Measurements from ENCODE around the gene TBCB.

The TBCB gene

DNA sequence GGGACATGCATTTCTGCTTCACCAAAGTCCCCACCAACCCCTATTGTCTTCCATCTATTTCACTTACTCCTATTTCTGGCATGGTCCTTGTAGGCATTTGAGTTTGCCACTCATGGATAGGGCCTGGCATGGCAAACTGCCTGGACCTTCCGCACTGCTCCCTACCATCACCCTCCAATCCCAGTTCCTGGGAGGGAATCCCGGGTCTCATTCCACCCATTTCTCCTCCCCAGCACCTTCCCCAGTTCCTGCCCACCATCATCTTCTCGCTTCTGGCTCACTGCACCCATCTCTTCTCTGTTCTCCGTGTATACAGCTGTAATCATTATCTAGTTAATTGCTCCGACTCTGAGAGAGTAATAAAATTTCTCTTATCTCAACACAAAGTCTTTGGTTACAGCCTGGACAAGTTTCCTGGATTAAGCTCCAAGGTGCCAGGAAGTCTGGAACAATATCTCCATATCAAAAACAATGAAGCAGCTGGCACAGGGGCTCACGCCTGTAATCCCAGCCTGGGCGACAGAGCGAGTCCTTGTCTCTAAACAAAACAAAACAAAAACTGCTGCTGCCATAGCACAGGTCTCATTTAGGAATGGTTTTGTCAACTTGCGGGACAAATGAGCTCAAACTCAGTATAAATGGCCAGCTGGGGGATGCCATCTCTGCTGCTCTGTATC is 54.0 kb downstream of the TBCB start (continued):
- no peak for TF ChIP-seq ZNF140 (tag by site-specific recombination; IDR thresholded peaks at IDR 0.05)
- no peak for TF ChIP-seq ZNF148 (tag by site-specific recombination; IDR thresholded peaks at IDR 0.05; ENCODE audit: borderline replicate concordance)
- TF ChIP-seq ZNF658 (tag by site-specific recombination; IDR thresholded peaks at IDR 0.05), result no peak
- no peak for TF ChIP-seq ZNF623 (tag by site-specific recombination; IDR thresholded peaks at IDR 0.05)
- no peak for TF ChIP-seq ZNF521 (tag by site-specific recombination; IDR thresholded peaks at IDR 0.05)
- TF ChIP-seq TSHZ1 (tag by site-specific recombination; IDR thresholded peaks at IDR 0.05; ENCODE audit: borderline replicate concordance), result peak; percentile 95; the same call in 1 of the 2 replicates
- TF ChIP-seq SP7 (tag by site-specific recombination; IDR thresholded peaks at IDR 0.05), result peak; percentile 73
- no peak for TF ChIP-seq ZNF701 (tag by site-specific recombination; IDR thresholded peaks at IDR 0.05)
- 0 out of 2 replicates have a peak, but pooled peaks have one; percentile 9 for TF ChIP-seq GLIS1 (tag by site-specific recombination; IDR thresholded peaks at IDR 0.05)
- no peak for TF ChIP-seq ZNF133 (tag by site-specific recombination; IDR thresholded peaks at IDR 0.05)
- TF ChIP-seq ZNF280D (tag by site-specific recombination; IDR thresholded peaks at IDR 0.05), result peak; percentile 56; the same call in 1 of the 2 replicates
- TF ChIP-seq ZNF138 (tag by site-specific recombination; IDR thresholded peaks at IDR 0.05; ENCODE audit: borderline replicate concordance), result no peak
- no peak for TF ChIP-seq ZNF121 (tag by site-specific recombination; IDR thresholded peaks at IDR 0.05)
- TF ChIP-seq ZNF654 (tag by site-specific recombination; IDR thresholded peaks at IDR 0.05; ENCODE audit: low read depth), result no peak
- TF ChIP-seq MZF1 (tag by site-specific recombination; IDR thresholded peaks at IDR 0.05; ENCODE audit: borderline replicate concordance), result peak; percentile 91
- TF ChIP-seq ZNF48 (tag by site-specific recombination; IDR thresholded peaks at IDR 0.05), result no peak
- no peak for TF ChIP-seq ZNF585B (tag by site-specific recombination; IDR thresholded peaks at IDR 0.05)
- TF ChIP-seq, protein P1, sequence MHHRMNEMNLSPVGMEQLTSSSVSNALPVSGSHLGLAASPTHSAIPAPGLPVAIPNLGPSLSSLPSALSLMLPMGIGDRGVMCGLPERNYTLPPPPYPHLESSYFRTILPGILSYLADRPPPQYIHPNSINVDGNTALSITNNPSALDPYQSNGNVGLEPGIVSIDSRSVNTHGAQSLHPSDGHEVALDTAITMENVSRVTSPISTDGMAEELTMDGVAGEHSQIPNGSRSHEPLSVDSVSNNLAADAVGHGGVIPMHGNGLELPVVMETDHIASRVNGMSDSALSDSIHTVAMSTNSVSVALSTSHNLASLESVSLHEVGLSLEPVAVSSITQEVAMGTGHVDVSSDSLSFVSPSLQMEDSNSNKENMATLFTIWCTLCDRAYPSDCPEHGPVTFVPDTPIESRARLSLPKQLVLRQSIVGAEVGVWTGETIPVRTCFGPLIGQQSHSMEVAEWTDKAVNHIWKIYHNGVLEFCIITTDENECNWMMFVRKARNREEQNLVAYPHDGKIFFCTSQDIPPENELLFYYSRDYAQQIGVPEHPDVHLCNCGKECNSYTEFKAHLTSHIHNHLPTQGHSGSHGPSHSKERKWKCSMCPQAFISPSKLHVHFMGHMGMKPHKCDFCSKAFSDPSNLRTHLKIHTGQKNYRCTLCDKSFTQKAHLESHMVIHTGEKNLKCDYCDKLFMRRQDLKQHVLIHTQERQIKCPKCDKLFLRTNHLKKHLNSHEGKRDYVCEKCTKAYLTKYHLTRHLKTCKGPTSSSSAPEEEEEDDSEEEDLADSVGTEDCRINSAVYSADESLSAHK (tag by site-specific recombination; IDR thresholded peaks at IDR 0.05), result peak; percentile 85
- TF ChIP-seq ZNF580 (tag by site-specific recombination; IDR thresholded peaks at IDR 0.05), result peak; percentile 61; the same call in 1 of the 2 replicates
- TF ChIP-seq REPIN1 (tag by site-specific recombination; IDR thresholded peaks at IDR 0.05; ENCODE audit: low read depth), result no peak
- TF ChIP-seq ZBTB10 (tag by site-specific recombination; IDR thresholded peaks at IDR 0.05), result no peak; the same call in 1 of the 2 replicates
- TF ChIP-seq ZBTB48 (tag by site-specific recombination; IDR thresholded peaks at IDR 0.05), result no peak
- no peak for TF ChIP-seq ZNF423 (tag by site-specific recombination; IDR thresholded peaks at IDR 0.05)
- TF ChIP-seq ZNF169 (tag by site-specific recombination; IDR thresholded peaks at IDR 0.05), result no peak
- peak; percentile 35; the same call in 1 of the 2 replicates for TF ChIP-seq ZBTB8A (tag by site-specific recombination; IDR thresholded peaks at IDR 0.05)
- no peak for TF ChIP-seq ZNF239 (tag by site-specific recombination; IDR thresholded peaks at IDR 0.05)

Data from HEK293 (cell line).